Measurements from ENCODE around the gene TRIM28. TPM values are rescaled to one million over a fixed set of nuclear protein-coding genes. Genes with fewer than 3 reads are reported as not detected.

TRIM28 gene
- total and polyA plus RNA-seq, 8 donors: 95.5 to 923 (median 206) TPM

GRCh38 chr19:58566989-58567388, 23.1 kb downstream of the TRIM28 start:
- DNase-seq: no peak
- TF ChIP-seq POLR2A (IDR thresholded peaks at IDR 0.05) (no peak), POLR2AphosphoS5 (IDR thresholded peaks at IDR 0.05) (no peak), EP300 (IDR thresholded peaks at IDR 0.05) (no peak), CTCF (IDR thresholded peaks at IDR 0.05) (no peak)
- intact Hi-C loops (cut with DNase I; ENCODE audit: low total_unique reads): no loop called here

GRCh38 chr19:58568453-58569130, 24.7 kb downstream of the TRIM28 start:
- no peak for DNase-seq
- H3K4me1 ChIP-seq: peaks cover 9 to 25% (median 16%) of the 10 kb centered on the region in 4 donors
- TF ChIP-seq EP300 (IDR thresholded peaks at IDR 0.05) (no peak), POLR2A (IDR thresholded peaks at IDR 0.05) (no peak), CTCF (IDR thresholded peaks at IDR 0.05) (no peak), POLR2AphosphoS5 (IDR thresholded peaks at IDR 0.05) (no peak)
- H3K9me3 ChIP-seq: no peaks in the 10 kb centered on the region
- H3K36me3 ChIP-seq: peaks cover 5 to 56% (median 44%) of the 10 kb centered on the region in 4 donors
- no peak overlapping the region for H3K4me3 ChIP-seq
- peaks cover 0 to 1% (median 0%) of the 10 kb centered on the region in 3 donors for H3K27me3 ChIP-seq
- WGBS, 5 donors: 85 to 97% (median 95%) methylated on average over 4 of the region's 4 CpGs
- intact Hi-C loops (cut with DNase I; ENCODE audit: low total_unique reads): no loop called here
- H3K27ac ChIP-seq: no peak overlapping the region

More at GRCh38 chr19:58566989-58567388, 23.1 kb downstream of the TRIM28 start:
- H3K4me1 ChIP-seq: peaks cover 19 to 33% (median 26%) of the 10 kb centered on the region in 4 donors
- no peak overlapping the region for H3K4me3 ChIP-seq
- H3K27me3 ChIP-seq: peaks cover 0 to 17% (median 8%) of the 10 kb centered on the region in 3 donors
- no peaks in the 10 kb centered on the region for H3K9me3 ChIP-seq
- no peak overlapping the region for H3K27ac ChIP-seq
- WGBS, 5 donors: 94 to 99% (median 97%) methylated on average over 5 of the region's 5 CpGs
- peaks cover 5 to 56% (median 44%) of the 10 kb centered on the region in 4 donors for H3K36me3 ChIP-seq

- 90 to 96% (median 93%) methylated on average over 6 of the region's 6 CpGs for WGBS, 5 donors
- Histone ChIP-seq H3K4me1 (peaks cover 15 to 29% (median 22%) of the 10 kb centered on the region in 4 donors), H3K4me3 (no peak overlapping the region), H3K27ac (no peak overlapping the region), H3K36me3 (peaks cover 5 to 56% (median 44%) of the 10 kb centered on the region in 4 donors), H3K27me3 (no peaks in the 10 kb centered on the region), H3K9me3 (no peaks in the 10 kb centered on the region)
- no peak for TF ChIP-seq POLR2AphosphoS5 (IDR thresholded peaks at IDR 0.05)
- no peak for TF ChIP-seq CTCF (IDR thresholded peaks at IDR 0.05)
- no peak for TF ChIP-seq EP300 (IDR thresholded peaks at IDR 0.05)
- TF ChIP-seq POLR2A (IDR thresholded peaks at IDR 0.05): no peak
- intact Hi-C loops (cut with DNase I; ENCODE audit: low total_unique reads): no loop called here
- no peak for DNase-seq
Observed at GRCh38 chr19:58569191-58569942, 25.5 kb downstream of the TRIM28 start.

GRCh38 chr19:58569943-58570670, 26.2 kb downstream of the TRIM28 start:
- peaks cover 5 to 56% (median 44%) of the 10 kb centered on the region in 4 donors for H3K36me3 ChIP-seq
- H3K4me3 ChIP-seq: no peak overlapping the region
- TF ChIP-seq POLR2A (IDR thresholded peaks at IDR 0.05) (no peak), CTCF (IDR thresholded peaks at IDR 0.05) (no peak), POLR2AphosphoS5 (IDR thresholded peaks at IDR 0.05) (no peak), EP300 (IDR thresholded peaks at IDR 0.05) (no peak)
- intact Hi-C loops (cut with DNase I; ENCODE audit: low total_unique reads): no loop called here
- H3K27ac ChIP-seq: no peak overlapping the region
- H3K4me1 ChIP-seq: peaks cover 18 to 33% (median 26%) of the 10 kb centered on the region in 4 donors
- no peaks in the 10 kb centered on the region for H3K27me3 ChIP-seq
- 78 to 89% (median 87%) methylated on average over 4 to 8 of the region's 8 CpGs for WGBS, 5 donors
- no peaks in the 10 kb centered on the region for H3K9me3 ChIP-seq
- DNase-seq: no peak

Measured in stomach (tissue), 9 donors.